GM12891 (cell line): Measurements from ENCODE around the gene SERP2.
A peak's percentile ranks its signal among the peaks of the same experiment; 100 is the strongest.

Source experiments
- DNase-seq: peaks from one replicate; pipeline ENCODE4 v3.0.0; 2011; ENCODE audit warnings: low spot score; ENCODE audit not compliant: insufficient read length
- FAIRE-seq: peaks from 2 replicates; lab custom pipeline; 2011; peaks lifted over from hg19 to GRCh38; lab: Jason Lieb, UNC
- PAX5 ChIP-seq: IDR thresholded peaks from 2 replicates; pipeline ENCODE4 v1.6.1; 2011; ENCODE audit warnings: low read length, moderate library complexity, mild to moderate bottlenecking; ENCODE audit not compliant: insufficient read depth, severe bottlenecking
- POLR2A ChIP-seq: IDR thresholded peaks from 2 replicates; pipeline ENCODE4 v1.6.1; 2011; ENCODE audit warnings: low read depth, low read length, control low read depth
- POLR2AphosphoS5 ChIP-seq: IDR thresholded peaks from 2 replicates; pipeline ENCODE4 v1.6.1; 2011; ENCODE audit warnings: low read depth, low read length, control low read depth
- POU2F2 ChIP-seq: IDR thresholded peaks from 2 replicates; pipeline ENCODE4 v1.6.1; 2011; ENCODE audit warnings: low read depth, mild to moderate bottlenecking, control low read depth, low read length, moderate library complexity
- SPI1 ChIP-seq: IDR thresholded peaks from 2 replicates; pipeline ENCODE4 v1.6.1; 2011; ENCODE audit warnings: low read depth, low read length, control low read depth
- TAF1 ChIP-seq: IDR thresholded peaks from 2 replicates; pipeline ENCODE4 v1.6.1; 2011; ENCODE audit warnings: low read depth, low read length, control low read depth

Gene SERP2

DNA sequence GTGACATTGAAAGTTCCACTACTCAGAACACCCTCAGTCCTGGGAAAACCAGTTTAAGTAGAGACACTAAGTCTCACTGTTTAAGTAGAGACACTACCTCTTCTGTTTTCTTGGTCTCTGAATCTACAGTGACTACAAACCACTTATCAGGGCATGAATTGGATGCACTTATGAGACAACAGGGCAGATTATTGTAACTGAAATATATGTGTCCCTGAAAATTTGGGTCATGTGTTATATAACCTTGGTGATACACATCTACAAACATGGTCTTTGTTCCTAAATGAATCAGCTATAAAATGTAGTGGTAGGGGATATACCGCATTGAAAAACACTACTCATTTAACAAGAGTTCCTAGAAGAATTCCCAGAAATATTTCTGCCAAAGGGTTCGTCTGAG is 55.7 kb downstream of the SERP2 start:
- DNase-seq (no peak), FAIRE-seq (no peak)
- TF ChIP-seq POLR2AphosphoS5 = no peak
- TF ChIP-seq POLR2A = no peak
- no peak for TF ChIP-seq PAX5
- no peak for TF ChIP-seq TAF1
- no peak for TF ChIP-seq POU2F2
- no peak for TF ChIP-seq SPI1

DNA sequence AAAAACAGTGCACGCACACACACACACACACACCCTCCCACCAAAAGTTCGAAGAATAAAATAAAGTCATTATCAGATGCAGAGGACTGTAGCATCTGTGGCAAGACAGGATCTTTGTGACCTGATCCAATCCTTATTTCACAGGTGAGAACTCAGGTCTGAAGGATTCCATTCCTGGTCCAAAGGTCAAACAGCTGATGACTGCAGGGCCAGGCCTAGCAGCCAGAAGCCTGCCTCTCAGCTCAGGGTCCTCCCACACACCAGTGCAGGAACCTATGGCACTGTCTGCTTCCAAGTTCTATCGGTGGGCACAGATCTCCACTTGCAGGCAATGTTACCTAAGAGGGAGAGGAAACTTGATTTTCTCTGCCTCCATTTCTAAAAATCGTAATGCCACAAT is 57.5 kb downstream of the SERP2 start:
- TF ChIP-seq POU2F2 (no peak), TAF1 (no peak), PAX5 (no peak), POLR2A (no peak), POLR2AphosphoS5 (no peak), SPI1 (no peak)
- no peak for FAIRE-seq
- no peak for DNase-seq

DNA sequence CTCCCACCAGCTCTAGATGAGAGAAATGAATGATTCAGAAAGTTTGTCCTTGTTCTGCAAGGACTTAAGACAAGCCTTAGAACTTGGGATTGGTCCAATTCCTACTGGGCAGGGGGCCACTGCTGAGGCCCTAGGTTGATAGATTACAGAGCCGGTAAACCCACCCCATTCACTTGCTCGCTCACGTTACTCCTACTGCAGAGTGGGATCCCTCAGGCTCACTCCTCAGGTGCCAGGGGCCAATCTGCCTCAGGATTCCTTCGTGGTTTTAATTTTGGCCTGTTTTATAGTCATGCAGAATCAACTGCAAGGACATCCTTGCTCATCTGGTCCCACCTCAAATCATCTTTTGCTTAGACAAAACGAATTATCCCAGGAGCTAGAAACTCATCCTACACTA is 59.0 kb downstream of the SERP2 start:
- DNase-seq (no peak), FAIRE-seq (no peak)
- no peak for TF ChIP-seq POLR2AphosphoS5
- TF ChIP-seq SPI1 = no peak
- TF ChIP-seq POU2F2 = no peak
- no peak for TF ChIP-seq PAX5
- TF ChIP-seq POLR2A = no peak
- no peak for TF ChIP-seq TAF1

DNA sequence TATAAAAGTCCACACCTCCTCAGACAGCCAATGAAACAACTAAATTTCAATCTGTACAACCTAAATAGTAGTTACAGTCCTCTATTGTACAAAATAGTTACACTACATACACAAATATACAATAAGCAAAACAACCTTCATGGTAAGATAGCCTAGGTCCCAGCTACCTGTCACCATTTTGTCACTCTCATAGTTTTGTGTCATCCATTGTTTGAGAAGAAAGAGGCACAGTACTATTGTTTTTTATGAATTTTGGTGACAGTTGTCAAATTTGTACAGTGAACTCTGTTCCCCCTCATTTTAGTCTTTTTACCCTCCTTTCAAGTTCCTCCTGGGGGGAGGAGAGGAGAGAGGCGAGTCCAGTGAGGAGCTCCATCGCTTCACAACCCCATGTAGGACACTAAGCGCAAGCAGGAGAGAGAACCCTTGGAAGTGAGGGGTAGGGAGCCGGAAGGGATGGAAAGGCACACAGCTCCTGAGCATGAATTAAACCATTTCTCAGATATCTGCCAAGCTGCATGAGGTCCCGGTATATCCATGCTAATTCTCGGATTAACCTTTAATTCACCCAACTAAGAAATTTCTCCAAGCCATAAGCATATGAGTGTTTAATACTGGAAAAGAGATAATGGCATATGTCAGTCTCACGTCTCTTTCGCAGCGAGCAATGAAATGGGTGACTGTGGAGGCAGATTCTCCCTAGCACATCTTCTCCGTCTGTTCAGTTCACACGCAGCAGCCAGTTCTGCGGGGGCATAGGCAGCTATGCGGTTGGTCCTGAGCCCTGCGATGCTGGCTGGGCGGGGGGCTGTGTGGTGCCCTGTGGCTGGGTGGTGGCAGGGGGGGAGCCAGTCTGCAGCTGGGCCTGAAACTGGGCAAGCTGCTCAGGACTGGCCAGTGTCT is 60.5 kb downstream of the SERP2 start:
- FAIRE-seq (no peak), DNase-seq (no peak)
- no peak for TF ChIP-seq TAF1
- no peak for TF ChIP-seq PAX5
- no peak for TF ChIP-seq POU2F2
- TF ChIP-seq SPI1 = no peak
- no peak for TF ChIP-seq POLR2A
- no peak for TF ChIP-seq POLR2AphosphoS5

DNA sequence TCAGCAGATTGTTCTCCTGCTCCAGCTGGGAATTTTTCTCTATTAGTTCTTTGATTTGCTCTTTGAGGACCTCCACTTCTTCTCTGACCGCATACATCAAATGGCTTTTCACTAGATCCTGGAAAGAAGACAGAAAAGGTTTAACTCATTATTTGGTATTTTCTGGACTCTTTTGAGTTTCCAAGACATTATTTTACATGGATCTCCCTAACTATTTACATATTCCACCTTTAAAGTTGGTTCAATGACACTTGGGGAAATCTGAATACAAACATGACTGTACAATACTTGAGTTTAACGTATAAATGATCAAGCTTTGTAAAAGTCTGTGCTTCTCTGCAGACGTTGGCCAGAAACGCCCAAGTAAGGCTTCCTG is 61.1 kb downstream of the SERP2 start:
- FAIRE-seq = no peak
- TF ChIP-seq SPI1 (no peak), POLR2AphosphoS5 (no peak), PAX5 (no peak), TAF1 (no peak), POU2F2 (no peak), POLR2A (no peak)
- DNase-seq = no peak

DNA sequence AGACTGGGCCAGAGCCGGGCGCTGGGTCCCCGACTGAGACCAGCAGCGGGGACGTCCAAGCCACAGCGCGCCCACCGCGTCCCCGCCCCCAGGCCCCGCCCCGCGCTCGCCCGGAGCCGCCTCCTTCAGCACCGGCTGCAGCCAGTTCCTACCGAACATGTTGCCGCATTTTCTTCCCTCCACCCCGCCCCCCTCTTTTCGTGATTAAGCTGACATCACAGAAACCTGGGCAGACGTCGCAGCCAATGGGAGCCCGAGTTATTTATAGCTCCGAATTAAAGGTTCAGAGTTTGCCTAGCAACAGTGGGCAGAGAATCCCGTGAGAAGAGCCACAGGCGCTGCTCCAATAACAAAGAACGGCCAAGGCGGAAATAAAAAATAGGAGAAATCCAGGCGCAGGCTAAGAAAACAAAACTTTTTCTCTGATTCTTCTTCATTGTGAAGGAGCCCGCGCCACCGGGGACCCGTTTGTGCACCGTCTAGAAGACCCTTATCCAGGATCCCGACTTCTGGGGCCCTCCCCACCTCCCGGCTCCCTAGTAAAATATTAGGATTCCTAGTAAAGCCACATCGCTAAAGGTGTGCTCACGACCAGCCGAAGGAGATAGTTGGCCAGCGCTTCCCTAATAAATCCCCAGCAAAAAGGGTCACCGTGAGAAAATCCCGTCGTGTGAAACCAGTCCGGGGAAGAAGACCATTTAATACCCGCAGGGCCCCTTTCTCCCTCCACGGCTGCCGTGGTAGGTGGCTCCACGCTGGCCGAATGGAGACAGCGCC is 61.7 kb downstream of the SERP2 start:
- peak; percentile 53 for DNase-seq
- no peak for TF ChIP-seq POLR2A
- no peak for TF ChIP-seq POU2F2
- no peak for TF ChIP-seq SPI1
- TF ChIP-seq POLR2AphosphoS5 = no peak
- no peak for TF ChIP-seq TAF1
- no peak for TF ChIP-seq PAX5
- no peak for FAIRE-seq

DNA sequence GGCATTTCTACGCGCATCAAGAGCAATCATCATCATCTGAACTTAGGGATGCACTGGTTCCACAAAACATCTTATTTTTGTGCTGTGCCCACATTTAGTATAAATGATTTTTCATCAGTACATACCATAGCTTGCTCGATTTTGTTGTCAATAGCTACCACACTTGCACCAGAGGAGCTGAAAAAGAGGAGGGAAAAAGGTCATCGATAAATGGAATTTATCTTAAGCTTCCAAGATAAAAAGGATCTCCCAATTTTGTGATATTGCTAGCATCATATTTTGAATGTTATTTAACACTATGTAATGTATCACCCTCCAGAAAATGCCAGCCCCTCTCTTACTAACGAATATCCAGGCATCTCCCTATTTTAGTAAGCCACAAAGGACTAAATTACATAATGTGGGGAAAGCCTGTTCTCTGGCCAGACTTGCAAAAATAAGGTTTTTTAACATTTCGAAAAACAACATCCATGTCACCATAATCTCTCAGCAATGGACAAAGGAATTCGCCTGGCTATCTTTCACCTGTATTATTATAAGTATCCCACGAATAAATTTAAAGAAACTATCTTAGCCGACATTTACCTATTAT is 62.4 kb downstream of the SERP2 start:
- no peak for DNase-seq
- no peak for TF ChIP-seq POLR2A
- FAIRE-seq = no peak

DNA sequence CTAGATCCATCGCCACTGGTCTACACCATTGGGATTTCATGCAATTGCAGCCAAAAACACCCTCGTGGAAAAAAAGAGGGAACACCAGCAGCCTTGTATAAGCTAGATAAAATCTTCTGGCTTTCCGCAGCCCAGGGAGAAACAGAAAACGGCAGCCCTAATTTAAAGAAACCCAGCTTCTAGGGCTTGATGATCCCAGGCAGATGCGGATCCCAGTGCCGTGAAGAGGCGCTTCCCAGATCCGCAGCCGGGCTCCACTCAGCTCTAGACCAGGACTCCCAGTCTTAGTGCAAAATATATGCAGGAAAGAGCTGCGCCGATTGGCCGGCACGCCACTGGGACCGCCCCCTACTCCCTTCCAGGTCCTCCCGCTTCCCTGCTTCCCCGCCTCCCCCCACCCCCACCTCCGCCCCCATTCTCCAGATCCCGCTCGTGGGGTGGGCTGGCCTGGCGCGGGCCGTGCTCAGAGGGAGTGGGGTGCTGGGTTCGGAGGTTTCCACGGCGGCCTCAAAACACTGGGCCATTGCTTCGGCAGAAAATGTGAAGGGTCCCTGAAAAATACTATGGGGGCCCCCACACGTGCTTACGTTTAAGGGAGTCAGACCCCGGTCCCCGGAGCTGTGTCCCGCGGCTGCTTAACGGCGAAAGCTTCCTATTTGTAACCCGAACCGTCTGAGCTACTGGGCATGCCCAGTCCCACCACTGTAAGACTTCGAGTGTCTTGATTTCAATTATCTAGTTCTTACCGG is 63.1 kb downstream of the SERP2 start:
- TF ChIP-seq POU2F2 (no peak), POLR2AphosphoS5 (no peak), PAX5 (no peak), SPI1 (no peak), TAF1 (no peak), POLR2A (no peak)
- DNase-seq = no peak
- no peak for FAIRE-seq
